ENCODE results near the gene PCDH9. TPM values are rescaled to one million over a fixed set of nuclear protein-coding genes. Genes with fewer than 3 reads are reported as not detected.

The PCDH9 gene
- total RNA-seq, 1 donor from 2014 or later: 37.7 TPM

- DNase-seq (ENCODE audit: low spot score) (no peak), ATAC-seq (no peak)
- intact Hi-C loops (cut with DNase I): no loop called here
These were observed 683.4 kb downstream of the PCDH9 start for GRCh38 chr13:66546534-66547379.

DNA sequence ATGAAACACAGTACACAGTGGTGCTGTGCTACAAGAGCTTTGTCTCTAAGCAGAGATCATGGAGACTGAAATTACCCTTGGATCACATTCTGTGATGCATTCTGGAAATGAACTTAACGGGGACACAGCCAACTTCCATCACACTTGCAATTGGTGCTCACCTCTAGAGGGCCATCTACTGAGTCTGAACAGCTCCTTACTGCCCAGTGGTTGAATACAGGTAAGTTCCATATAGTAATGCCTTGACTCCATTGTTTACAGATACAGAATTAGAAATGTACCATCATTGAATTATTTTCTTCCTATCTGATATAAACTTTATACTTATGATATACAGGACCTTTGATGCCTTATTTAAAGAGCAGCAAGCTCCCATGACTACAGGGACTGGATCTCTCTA is 686.4 kb downstream of the PCDH9 start:
- DNase-seq (ENCODE audit: low spot score) (no peak), ATAC-seq (no peak)
- intact Hi-C loops (cut with DNase I): no loop called here

DNA sequence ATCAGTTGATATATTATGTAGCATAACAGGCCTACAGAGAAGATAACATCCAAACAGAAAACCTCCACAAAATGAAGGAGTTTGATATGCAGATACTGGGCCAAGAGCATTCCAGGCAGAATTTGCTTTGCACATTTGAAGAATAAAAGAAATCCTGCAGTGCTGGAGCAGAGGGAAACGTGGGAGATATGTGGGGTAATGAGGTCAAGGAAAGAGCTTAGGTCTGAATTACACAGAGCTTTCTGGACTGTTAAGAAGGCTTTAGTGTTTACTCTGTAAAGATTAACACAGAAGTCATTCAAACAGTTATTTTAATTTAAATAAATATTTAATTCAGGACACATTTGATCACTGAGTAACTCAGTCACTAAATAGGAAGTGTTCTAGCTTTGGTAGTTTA is 692.7 kb downstream of the PCDH9 start:
- DNase-seq (ENCODE audit: low spot score) (no peak), ATAC-seq (no peak)
- intact Hi-C loops (cut with DNase I): no loop called here

GRCh38 chr13:66536746-66537145 is 693.4 kb downstream of the PCDH9 start:
- DNase-seq (ENCODE audit: low spot score) (no peak), ATAC-seq (no peak)
- intact Hi-C loops (cut with DNase I): no loop called here

- DNase-seq (ENCODE audit: low spot score): no peak
- intact Hi-C loops (cut with DNase I): no loop called here
- ATAC-seq: no peak
These were observed 695.6 kb downstream of the PCDH9 start for GRCh38 chr13:66534561-66534960.

GRCh38 chr13:66532845-66533244 is 697.3 kb downstream of the PCDH9 start:
- ATAC-seq (no peak), DNase-seq (ENCODE audit: low spot score) (no peak)
- intact Hi-C loops (cut with DNase I): no loop called here

DNA sequence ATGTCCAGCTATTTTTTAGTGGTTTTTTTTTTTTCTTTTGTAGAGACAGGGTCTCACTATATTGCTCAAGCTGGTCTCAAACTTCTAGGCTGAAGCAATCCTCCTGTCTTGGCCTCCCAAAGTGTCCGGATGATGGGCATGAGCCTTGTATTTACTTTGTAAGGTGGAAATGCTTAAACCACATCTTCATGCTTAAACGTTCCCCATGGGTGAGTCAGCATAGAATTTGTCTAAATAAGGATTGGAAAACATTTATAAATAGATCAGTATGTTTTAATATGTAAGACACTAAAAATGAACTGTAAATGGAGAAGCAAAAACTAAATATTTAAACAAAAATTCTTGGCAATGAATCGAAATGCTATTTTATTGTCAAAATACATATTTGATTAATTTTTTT is 698.0 kb downstream of the PCDH9 start:
- intact Hi-C loops (cut with DNase I): no loop called here
- no peak for ATAC-seq
- no peak for DNase-seq (ENCODE audit: low spot score)

DNA sequence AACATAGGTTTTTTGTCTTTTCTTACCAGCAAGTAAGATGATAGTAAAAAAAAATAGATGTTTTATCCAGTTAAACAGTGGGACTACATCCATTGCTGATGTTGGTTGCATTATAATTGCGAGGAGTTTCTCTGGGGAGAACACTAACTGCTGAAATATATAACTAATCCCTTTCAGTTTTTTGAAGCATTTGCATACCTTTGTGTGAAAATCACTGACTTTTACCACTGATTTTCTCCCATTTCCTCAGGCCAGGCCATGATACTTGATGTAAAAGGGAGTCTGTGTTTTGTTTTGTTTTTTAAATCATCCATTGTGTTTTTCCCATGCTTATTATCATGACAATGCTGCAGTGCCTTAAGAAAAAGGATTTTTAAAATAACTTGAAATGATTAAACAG is 699.5 kb downstream of the PCDH9 start:
- ATAC-seq (no peak), DNase-seq (ENCODE audit: low spot score) (no peak)
- intact Hi-C loops (cut with DNase I): no loop called here

DNA sequence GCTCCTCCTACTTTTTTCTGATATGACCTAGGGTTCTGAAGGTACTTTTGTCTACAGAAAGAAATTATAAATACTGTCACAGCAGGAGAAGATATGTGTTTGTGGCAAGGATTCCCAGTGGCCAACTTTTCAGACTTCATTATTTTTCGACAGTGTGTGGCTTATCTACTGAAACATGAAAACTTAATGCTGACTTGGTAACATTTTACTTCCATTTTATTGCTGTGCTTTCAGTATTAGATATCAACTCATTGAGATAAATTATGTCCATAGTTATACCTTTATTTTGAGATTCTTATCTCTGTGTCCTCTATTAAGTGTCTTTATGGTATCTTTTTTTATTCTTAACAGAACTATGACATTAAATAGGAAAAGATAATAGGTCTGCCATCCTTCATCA is 700.0 kb downstream of the PCDH9 start:
- no peak for ATAC-seq
- DNase-seq (ENCODE audit: low spot score): no peak
- intact Hi-C loops (cut with DNase I): no loop called here

- ATAC-seq (no peak), DNase-seq (ENCODE audit: low spot score) (no peak)
- intact Hi-C loops (cut with DNase I): no loop called here
These were observed 701.1 kb downstream of the PCDH9 start for GRCh38 chr13:66528944-66529576.

- intact Hi-C loops (cut with DNase I): no loop called here
- DNase-seq (ENCODE audit: low spot score) (no peak), ATAC-seq (no peak)
These were observed 702.0 kb downstream of the PCDH9 start for GRCh38 chr13:66528180-66528579.

- intact Hi-C loops (cut with DNase I): no loop called here
- DNase-seq (ENCODE audit: low spot score) (no peak), ATAC-seq (no peak)
These were observed 709.4 kb downstream of the PCDH9 start for GRCh38 chr13:66520511-66521355.

DNA sequence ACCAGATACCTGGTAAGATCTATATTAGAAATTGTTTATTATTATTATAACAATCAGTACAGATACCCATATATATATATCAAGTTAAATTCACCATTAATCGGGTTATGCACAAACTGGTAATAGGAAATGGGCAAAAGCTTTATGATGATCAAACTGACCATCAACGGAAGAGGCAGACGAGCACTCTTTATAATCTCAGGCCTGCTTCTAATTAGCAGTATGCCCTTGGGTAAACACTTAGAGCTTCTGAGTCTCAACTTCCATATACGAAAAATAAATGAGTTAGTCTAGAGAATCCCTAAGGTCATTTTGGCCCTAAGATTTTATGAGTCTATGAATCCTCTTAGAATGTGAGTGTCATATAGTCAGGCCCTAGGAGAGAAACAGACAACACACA is 710.9 kb downstream of the PCDH9 start:
- intact Hi-C loops (cut with DNase I): no loop called here
- ATAC-seq (no peak), DNase-seq (ENCODE audit: low spot score) (no peak)

- intact Hi-C loops (cut with DNase I): no loop called here
- ATAC-seq (no peak), DNase-seq (ENCODE audit: low spot score) (no peak)
These were observed 712.1 kb downstream of the PCDH9 start for GRCh38 chr13:66518068-66518467.

DNA sequence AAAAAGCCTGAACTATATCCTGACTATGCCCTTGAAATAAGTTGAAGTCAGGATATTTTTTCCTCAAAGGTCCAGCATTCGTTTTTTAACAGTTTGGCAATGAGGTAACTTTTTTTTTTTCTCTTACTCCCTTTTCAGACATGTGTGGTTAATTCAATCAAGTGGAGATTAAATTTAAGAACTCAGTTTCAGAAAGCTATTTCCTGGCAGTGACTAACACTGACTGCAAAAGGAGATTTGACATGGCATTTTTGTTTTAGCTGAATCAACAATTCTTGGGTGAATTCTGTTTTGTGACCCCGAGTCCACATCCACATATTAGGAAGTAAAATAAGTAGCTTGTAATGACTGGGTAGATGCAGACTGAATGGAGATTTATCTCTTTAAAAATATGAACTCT is 716.4 kb downstream of the PCDH9 start:
- intact Hi-C loops (cut with DNase I): no loop called here
- no peak for DNase-seq (ENCODE audit: low spot score)
- no peak for ATAC-seq

DNA sequence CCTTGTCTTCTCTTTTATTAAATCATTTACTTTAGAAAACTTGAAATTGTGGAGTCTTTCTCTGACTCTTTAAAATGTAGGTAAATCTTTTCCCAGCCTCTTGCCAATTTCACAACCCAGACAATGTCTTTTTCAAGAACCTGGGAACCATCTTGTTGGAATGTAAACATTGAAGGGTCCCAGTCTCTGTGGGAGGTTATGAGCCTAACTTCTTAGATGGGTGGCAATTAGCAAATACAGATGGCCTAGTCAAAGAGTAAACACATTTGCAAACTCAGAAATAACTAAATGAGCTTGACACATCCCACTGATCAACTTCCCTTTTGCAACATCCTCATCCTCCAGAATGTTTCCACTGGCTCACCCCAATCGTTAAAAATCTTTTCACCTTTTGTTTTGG is 721.0 kb downstream of the PCDH9 start:
- no peak for ATAC-seq
- intact Hi-C loops (cut with DNase I): no loop called here
- no peak for DNase-seq (ENCODE audit: low spot score)

DNA sequence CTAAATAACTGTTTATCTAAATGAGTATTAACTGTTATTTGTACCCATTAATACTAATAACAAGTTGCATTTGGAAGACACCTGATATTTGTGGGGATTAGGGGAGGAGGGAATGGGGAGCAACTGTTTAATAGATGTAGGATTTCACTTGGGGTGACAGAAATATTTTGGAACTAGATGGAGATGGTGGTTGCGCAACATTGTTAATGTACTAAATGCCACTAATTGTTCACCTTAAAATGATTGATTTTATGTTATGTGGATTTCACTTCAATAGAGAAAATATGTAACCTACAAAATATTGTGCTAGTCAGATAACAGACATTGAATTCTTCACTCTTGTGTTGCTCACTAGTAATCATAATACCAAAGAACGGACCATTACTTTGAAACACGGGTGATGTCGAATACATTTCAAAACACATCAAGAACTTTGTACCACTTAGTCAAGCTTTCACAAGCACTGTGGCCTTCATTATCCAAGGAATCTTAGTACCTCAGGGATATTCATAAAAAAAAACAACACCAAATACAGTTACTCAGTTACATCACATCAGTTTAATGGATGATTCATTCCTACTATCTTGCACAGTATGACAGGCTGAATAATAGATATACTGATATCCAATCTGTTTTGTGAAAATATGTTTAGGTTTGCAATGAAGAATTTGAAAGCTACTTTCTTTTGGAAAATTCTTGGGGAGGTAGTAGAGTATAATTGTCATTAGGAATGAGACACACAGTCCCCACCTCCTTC is 721.8 kb downstream of the PCDH9 start:
- ATAC-seq (no peak), DNase-seq (ENCODE audit: low spot score) (no peak)
- intact Hi-C loops (cut with DNase I): no loop called here

GRCh38 chr13:66506979-66507378 is 723.2 kb downstream of the PCDH9 start:
- no peak for ATAC-seq
- no peak for DNase-seq (ENCODE audit: low spot score)
- intact Hi-C loops (cut with DNase I): no loop called here

GRCh38 chr13:66506051-66506777 is 723.9 kb downstream of the PCDH9 start:
- intact Hi-C loops (cut with DNase I): no loop called here
- no peak for ATAC-seq
- DNase-seq (ENCODE audit: low spot score): no peak

Data from sciatic nerve (tissue), 2 donors.